GM23338 (cell line): Measurements from ENCODE around the gene HAPLN3. TPM values are rescaled to one million over a fixed set of nuclear protein-coding genes. Genes with fewer than 3 reads are reported as not detected.

Experiments used
- ATAC-seq: fragments of 200-7000 bp; cut with Tn5 transposase; 3 replicates; pipeline ENCODE4 v1.9.1; 2020
- DNase-seq: peaks from one replicate; pipeline ENCODE4 v3.0.0-alpha.2; 2015; ENCODE audit warnings: low spot score
- H2AFZ ChIP-seq: fragments of 200-600 bp; sonication (generic); 2 replicates; pipeline ENCODE4 v1.8.0; 2016; ENCODE audit warnings: antibody characterized with exemption, mild to moderate bottlenecking, moderate library complexity
- H3F3A ChIP-seq: fragments of 200-600 bp; sonication (generic); replicated peaks from 2 replicates; pipeline ENCODE4 v1.8.0; 2017; ENCODE audit warnings: antibody characterized with exemption, mixed run types, low read depth
- H3K27ac ChIP-seq: fragments of 200-600 bp; sonication (generic); 2 replicates; pipeline ENCODE4 v1.6.1; 2016; ENCODE audit warnings: low read depth
- H3K27me3 ChIP-seq: fragments of 200-600 bp; sonication (generic); 2 replicates; pipeline ENCODE4 v1.8.0; 2016; ENCODE audit warnings: mild to moderate bottlenecking, mixed run types, moderate library complexity; ENCODE audit not compliant: insufficient read depth
- H3K36me3 ChIP-seq: fragments of 200-600 bp; sonication (generic); 2 replicates; pipeline ENCODE4 v1.8.0; 2016; ENCODE audit warnings: mild to moderate bottlenecking; ENCODE audit not compliant: insufficient read depth
- H3K4me1 ChIP-seq: fragments of 200-600 bp; sonication (generic); 2 replicates; pipeline ENCODE4 v1.8.0; 2016; ENCODE audit warnings: mild to moderate bottlenecking, moderate library complexity; ENCODE audit not compliant: insufficient read depth
- H3K4me2 ChIP-seq: fragments of 200-600 bp; sonication (generic); 2 replicates; pipeline ENCODE4 v1.7.1; 2017; ENCODE audit warnings: mixed run types
- H3K4me3 ChIP-seq: fragments of 200-600 bp; sonication (generic); 2 replicates; pipeline ENCODE4 v1.6.1; 2016; ENCODE audit warnings: mixed run types
- H3K79me2 ChIP-seq: fragments of 200-600 bp; sonication (generic); replicated peaks from 2 replicates; pipeline ENCODE4 v1.8.0; 2017; ENCODE audit warnings: mild to moderate bottlenecking; ENCODE audit not compliant: insufficient read depth
- H3K9me2 ChIP-seq: fragments of 200-600 bp; sonication (generic); 2 replicates; pipeline ENCODE4 v1.8.0; 2017; ENCODE audit not compliant: insufficient read depth
- H4K20me1 ChIP-seq: fragments of 200-600 bp; sonication (generic); replicated peaks from 2 replicates; pipeline ENCODE4 v1.8.0; 2017; ENCODE audit warnings: mild to moderate bottlenecking; ENCODE audit not compliant: insufficient read depth
- H3K27ac Mint-ChIP-seq: 2 replicates; pipeline ENCODE4 v1.8.0; 2020; ENCODE audit warnings: inconsistent platforms, mild to moderate bottlenecking, moderate library complexity, mixed read lengths
- H3K27me3 Mint-ChIP-seq: 3 replicates; pipeline ENCODE4 v1.8.0; 2022; ENCODE audit warnings: low read depth, mild to moderate bottlenecking, moderate library complexity, mixed read lengths, inconsistent platforms; ENCODE audit not compliant: insufficient read depth, poor library complexity
- H3K36me3 Mint-ChIP-seq: 3 replicates; pipeline ENCODE4 v1.8.0; 2021; ENCODE audit warnings: low read depth, mild to moderate bottlenecking, inconsistent platforms, moderate library complexity, mixed read lengths
- H3K4me1 Mint-ChIP-seq: 3 replicates; pipeline ENCODE4 v1.8.0; 2020; ENCODE audit warnings: mild to moderate bottlenecking, inconsistent platforms, mixed read lengths
- H3K4me3 Mint-ChIP-seq: 3 replicates; pipeline ENCODE4 v1.8.0; 2021; ENCODE audit warnings: moderate library complexity, mild to moderate bottlenecking, inconsistent platforms, mixed read lengths
- H3K9me3 Mint-ChIP-seq: 3 replicates; pipeline ENCODE4 v1.8.0; 2020; ENCODE audit warnings: moderate library complexity, mild to moderate bottlenecking, inconsistent platforms, mixed read lengths
- CREB1 ChIP-seq: fragments of 250-450 bp; sonication (Bioruptor Pico); IDR thresholded peaks from 2 replicates; pipeline ENCODE4 v1.5.0; 2020; ENCODE audit warnings: low read depth, mild to moderate bottlenecking, moderate library complexity
- EZH2 ChIP-seq: fragments of 200-600 bp; sonication (generic); IDR thresholded peaks from one replicate; pipeline ENCODE4 v1.8.0; 2017; ENCODE audit warnings: antibody characterized with exemption, mild to moderate bottlenecking, low read depth; ENCODE audit not compliant: unreplicated experiment
- EZH2phosphoT487 ChIP-seq: fragments of 200-600 bp; sonication (generic); IDR thresholded peaks from one replicate; pipeline ENCODE4 v1.8.1; 2018; ENCODE audit warnings: antibody characterized with exemption; ENCODE audit not compliant: unreplicated experiment
- JUNB ChIP-seq: IDR thresholded peaks from one replicate; pipeline ENCODE4 v1.6.1; 2016; ENCODE audit warnings: antibody characterized with exemption; ENCODE audit not compliant: unreplicated experiment
- NANOG ChIP-seq: IDR thresholded peaks from 2 replicates; pipeline ENCODE4 v1.6.1; 2016; ENCODE audit warnings: antibody characterized with exemption, borderline replicate concordance
- ZNF114 ChIP-seq: fragments of 250-450 bp; sonication (Bioruptor Pico); IDR thresholded peaks from 2 replicates; pipeline ENCODE4 v1.5.0; 2020; ENCODE audit warnings: mild to moderate bottlenecking, moderate library complexity
- ZNF331 ChIP-seq: fragments of 250-450 bp; sonication (Bioruptor Pico); IDR thresholded peaks from 2 replicates; pipeline ENCODE4 v1.5.0; 2020; ENCODE audit warnings: low read depth, mild to moderate bottlenecking, moderate library complexity
- polyA plus RNA-seq: library from polyadenylated mRNA; unstranded; fragments of >200 nt; fragmentation: Nextera tagmentation; extraction: Ambion mirVana; gene quantifications from 2 replicates; pipeline ENCODE4 v1.2.1, GENCODE V29; 2016
- total RNA-seq: library from RNA; depleted of rRNA; stranded (reverse); fragments of >200 nt; shearing (Covaris generic); gene quantifications from 2 replicates; pipeline ENCODE4 v1.2.3, GENCODE V29; 2014
- TF ChIP-seq, protein P1 (sequence below), 2 experiments: fragments of 200-600 bp in 1 of 2; sonication (generic) in 1 of 2; conservative IDR thresholded peaks; 2 replicates each; pipeline versions ENCODE4 v1.5.1 to v1.6.1; 2016 to 2017; ENCODE audit warnings: antibody characterized with exemption in 2 of 2, low read depth in 2 of 2, mild to moderate bottlenecking in 2 of 2, moderate library complexity in 1 of 2
- TF ChIP-seq, protein P2 (sequence below): fragments of 250-450 bp; sonication (Bioruptor Pico); IDR thresholded peaks from 2 replicates; pipeline ENCODE4 v1.5.0; 2020; ENCODE audit warnings: mild to moderate bottlenecking, moderate library complexity
- TF ChIP-seq, protein P3 (sequence below): IDR thresholded peaks from one replicate; pipeline ENCODE4 v1.6.1; 2018; ENCODE audit warnings: antibody characterized with exemption; ENCODE audit not compliant: unreplicated experiment
- TF ChIP-seq, protein P4 (sequence below): IDR thresholded peaks from 2 replicates; pipeline ENCODE4 v1.6.1; 2016; ENCODE audit warnings: antibody characterized with exemption

Gene HAPLN3
- total and polyA plus RNA-seq, 2 experiments from 2014 or later = 22.7 to 62.6 TPM

DNA sequence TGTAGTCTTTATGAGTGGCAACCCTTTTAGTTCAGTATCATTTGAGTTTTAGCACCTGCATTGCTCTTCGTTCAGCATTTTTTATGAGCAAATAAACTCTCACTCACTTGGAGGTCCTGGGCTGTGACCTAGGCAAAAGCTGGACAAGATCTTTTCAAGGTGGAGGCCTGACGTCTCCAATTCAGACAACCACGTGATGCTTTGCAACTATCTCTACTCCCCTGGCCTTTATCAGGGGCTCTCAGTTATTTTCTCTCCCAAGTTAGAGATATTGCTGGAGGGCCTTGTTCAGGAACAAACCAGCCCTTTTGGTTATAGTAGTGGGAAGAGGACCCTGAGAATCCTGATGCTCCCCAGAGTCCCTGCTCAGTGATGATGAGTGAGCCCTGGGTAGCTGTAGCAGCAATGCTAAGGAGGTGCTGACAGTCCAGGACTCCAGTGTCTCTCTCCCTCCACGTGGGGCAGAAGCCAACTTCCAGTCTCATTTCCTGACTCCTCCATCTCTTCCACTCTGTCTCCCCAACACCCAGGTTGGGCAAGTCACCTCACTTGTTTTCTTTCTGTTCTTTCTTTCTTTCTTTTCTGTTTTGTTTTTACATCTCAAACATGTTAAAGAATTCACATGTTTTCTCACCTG, 30.4 kb downstream of the HAPLN3 start (continued):
- TF ChIP-seq, protein P1, sequence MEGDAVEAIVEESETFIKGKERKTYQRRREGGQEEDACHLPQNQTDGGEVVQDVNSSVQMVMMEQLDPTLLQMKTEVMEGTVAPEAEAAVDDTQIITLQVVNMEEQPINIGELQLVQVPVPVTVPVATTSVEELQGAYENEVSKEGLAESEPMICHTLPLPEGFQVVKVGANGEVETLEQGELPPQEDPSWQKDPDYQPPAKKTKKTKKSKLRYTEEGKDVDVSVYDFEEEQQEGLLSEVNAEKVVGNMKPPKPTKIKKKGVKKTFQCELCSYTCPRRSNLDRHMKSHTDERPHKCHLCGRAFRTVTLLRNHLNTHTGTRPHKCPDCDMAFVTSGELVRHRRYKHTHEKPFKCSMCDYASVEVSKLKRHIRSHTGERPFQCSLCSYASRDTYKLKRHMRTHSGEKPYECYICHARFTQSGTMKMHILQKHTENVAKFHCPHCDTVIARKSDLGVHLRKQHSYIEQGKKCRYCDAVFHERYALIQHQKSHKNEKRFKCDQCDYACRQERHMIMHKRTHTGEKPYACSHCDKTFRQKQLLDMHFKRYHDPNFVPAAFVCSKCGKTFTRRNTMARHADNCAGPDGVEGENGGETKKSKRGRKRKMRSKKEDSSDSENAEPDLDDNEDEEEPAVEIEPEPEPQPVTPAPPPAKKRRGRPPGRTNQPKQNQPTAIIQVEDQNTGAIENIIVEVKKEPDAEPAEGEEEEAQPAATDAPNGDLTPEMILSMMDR (conservative IDR thresholded peaks at IDR 0.05; ENCODE audit: low read depth in 2 of 2) = no peak
- TF ChIP-seq JUNB = no peak
- TF ChIP-seq ZNF114 (CRISPR knock-in tag) = no peak
- no peak for TF ChIP-seq ZNF331 (CRISPR knock-in tag)
- TF ChIP-seq, protein P2, sequence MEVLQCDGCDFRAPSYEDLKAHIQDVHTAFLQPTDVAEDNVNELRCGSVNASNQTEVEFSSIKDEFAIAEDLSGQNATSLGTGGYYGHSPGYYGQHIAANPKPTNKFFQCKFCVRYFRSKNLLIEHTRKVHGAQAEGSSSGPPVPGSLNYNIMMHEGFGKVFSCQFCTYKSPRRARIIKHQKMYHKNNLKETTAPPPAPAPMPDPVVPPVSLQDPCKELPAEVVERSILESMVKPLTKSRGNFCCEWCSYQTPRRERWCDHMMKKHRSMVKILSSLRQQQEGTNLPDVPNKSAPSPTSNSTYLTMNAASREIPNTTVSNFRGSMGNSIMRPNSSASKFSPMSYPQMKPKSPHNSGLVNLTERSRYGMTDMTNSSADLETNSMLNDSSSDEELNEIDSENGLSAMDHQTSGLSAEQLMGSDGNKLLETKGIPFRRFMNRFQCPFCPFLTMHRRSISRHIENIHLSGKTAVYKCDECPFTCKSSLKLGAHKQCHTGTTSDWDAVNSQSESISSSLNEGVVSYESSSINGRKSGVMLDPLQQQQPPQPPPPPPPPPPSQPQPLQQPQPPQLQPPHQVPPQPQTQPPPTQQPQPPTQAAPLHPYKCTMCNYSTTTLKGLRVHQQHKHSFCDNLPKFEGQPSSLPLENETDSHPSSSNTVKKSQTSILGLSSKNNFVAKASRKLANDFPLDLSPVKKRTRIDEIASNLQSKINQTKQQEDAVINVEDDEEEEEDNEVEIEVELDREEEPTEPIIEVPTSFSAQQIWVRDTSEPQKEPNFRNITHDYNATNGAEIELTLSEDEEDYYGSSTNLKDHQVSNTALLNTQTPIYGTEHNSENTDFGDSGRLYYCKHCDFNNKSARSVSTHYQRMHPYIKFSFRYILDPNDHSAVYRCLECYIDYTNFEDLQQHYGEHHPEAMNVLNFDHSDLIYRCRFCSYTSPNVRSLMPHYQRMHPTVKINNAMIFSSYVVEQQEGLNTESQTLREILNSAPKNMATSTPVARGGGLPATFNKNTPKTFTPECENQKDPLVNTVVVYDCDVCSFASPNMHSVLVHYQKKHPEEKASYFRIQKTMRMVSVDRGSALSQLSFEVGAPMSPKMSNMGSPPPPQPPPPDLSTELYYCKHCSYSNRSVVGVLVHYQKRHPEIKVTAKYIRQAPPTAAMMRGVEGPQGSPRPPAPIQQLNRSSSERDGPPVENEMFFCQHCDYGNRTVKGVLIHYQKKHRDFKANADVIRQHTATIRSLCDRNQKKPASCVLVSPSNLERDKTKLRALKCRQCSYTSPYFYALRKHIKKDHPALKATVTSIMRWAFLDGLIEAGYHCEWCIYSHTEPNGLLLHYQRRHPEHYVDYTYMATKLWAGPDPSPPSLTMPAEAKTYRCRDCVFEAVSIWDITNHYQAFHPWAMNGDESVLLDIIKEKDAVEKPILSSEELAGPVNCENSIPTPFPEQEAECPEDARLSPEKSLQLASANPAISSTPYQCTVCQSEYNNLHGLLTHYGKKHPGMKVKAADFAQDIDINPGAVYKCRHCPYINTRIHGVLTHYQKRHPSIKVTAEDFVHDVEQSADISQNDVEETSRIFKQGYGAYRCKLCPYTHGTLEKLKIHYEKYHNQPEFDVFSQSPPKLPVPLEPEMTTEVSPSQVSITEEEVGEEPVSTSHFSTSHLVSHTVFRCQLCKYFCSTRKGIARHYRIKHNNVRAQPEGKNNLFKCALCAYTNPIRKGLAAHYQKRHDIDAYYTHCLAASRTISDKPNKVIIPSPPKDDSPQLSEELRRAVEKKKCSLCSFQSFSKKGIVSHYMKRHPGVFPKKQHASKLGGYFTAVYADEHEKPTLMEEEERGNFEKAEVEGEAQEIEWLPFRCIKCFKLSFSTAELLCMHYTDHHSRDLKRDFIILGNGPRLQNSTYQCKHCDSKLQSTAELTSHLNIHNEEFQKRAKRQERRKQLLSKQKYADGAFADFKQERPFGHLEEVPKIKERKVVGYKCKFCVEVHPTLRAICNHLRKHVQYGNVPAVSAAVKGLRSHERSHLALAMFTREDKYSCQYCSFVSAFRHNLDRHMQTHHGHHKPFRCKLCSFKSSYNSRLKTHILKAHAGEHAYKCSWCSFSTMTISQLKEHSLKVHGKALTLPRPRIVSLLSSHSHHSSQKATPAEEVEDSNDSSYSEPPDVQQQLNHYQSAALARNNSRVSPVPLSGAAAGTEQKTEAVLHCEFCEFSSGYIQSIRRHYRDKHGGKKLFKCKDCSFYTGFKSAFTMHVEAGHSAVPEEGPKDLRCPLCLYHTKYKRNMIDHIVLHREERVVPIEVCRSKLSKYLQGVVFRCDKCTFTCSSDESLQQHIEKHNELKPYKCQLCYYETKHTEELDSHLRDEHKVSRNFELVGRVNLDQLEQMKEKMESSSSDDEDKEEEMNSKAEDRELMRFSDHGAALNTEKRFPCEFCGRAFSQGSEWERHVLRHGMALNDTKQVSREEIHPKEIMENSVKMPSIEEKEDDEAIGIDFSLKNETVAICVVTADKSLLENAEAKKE = no peak
- TF ChIP-seq NANOG = no peak
- no peak for TF ChIP-seq EZH2phosphoT487

DNA sequence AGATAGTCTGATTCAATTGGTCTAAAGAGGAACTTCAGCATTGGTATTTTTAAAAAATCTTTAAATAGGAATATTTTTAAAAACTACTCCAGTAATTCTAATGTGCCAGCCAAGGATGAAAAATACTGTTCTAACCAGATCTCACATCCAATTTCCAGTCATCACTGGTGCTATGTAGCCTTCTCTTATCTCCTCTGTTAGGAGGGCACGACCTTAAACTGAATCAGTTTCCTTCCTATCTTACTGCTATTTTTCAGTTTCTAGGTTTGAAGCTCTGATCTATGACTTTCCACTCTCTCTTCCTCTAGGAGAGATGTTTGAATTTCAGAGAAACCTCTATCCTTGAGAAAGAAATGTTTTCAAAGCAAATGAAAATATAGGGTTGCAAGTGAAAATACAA, 31.9 kb downstream of the HAPLN3 start:
- Histone ChIP-seq H3F3A (no peaks in the 10 kb centered on the region), H4K20me1 (no peaks in the 10 kb centered on the region), H3K36me3 (no peaks in the 10 kb centered on the region), H3K4me1 (no peaks in the 10 kb centered on the region; the same call in 1 of the 2 replicates), H3K27me3 (no peaks in the 10 kb centered on the region), H3K79me2 (no peaks in the 10 kb centered on the region), H2AFZ (no peak overlapping the region), H3K9me2 (peaks cover 4% of the 10 kb centered on the region; the same call in 1 of the 2 replicates), H3K4me2 (no peak overlapping the region), H3K4me3 (no peak overlapping the region), H3K27ac (no peak overlapping the region)
- H3K9me3 Mint-ChIP-seq = no peaks in the 10 kb centered on the region; the same call in 2 of the 3 replicates
- H3K36me3 Mint-ChIP-seq = no peaks in the 10 kb centered on the region; the same call in 1 of the 3 replicates
- H3K4me3 Mint-ChIP-seq = no peak overlapping the region
- DNase-seq (no peak), ATAC-seq (no peak)
- H3K27me3 Mint-ChIP-seq = peaks cover 8% of the 10 kb centered on the region
- no peaks in the 10 kb centered on the region; the same call in 1 of the 3 replicates for H3K4me1 Mint-ChIP-seq
- H3K27ac Mint-ChIP-seq = no peak overlapping the region
- TF ChIP-seq CREB1 (CRISPR knock-in tag) (no peak), ZNF114 (CRISPR knock-in tag) (no peak), EZH2 (no peak), ZNF331 (CRISPR knock-in tag) (no peak)
- TF ChIP-seq, protein P3, sequence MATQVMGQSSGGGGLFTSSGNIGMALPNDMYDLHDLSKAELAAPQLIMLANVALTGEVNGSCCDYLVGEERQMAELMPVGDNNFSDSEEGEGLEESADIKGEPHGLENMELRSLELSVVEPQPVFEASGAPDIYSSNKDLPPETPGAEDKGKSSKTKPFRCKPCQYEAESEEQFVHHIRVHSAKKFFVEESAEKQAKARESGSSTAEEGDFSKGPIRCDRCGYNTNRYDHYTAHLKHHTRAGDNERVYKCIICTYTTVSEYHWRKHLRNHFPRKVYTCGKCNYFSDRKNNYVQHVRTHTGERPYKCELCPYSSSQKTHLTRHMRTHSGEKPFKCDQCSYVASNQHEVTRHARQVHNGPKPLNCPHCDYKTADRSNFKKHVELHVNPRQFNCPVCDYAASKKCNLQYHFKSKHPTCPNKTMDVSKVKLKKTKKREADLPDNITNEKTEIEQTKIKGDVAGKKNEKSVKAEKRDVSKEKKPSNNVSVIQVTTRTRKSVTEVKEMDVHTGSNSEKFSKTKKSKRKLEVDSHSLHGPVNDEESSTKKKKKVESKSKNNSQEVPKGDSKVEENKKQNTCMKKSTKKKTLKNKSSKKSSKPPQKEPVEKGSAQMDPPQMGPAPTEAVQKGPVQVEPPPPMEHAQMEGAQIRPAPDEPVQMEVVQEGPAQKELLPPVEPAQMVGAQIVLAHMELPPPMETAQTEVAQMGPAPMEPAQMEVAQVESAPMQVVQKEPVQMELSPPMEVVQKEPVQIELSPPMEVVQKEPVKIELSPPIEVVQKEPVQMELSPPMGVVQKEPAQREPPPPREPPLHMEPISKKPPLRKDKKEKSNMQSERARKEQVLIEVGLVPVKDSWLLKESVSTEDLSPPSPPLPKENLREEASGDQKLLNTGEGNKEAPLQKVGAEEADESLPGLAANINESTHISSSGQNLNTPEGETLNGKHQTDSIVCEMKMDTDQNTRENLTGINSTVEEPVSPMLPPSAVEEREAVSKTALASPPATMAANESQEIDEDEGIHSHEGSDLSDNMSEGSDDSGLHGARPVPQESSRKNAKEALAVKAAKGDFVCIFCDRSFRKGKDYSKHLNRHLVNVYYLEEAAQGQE = no peak
- TF ChIP-seq, protein P4, sequence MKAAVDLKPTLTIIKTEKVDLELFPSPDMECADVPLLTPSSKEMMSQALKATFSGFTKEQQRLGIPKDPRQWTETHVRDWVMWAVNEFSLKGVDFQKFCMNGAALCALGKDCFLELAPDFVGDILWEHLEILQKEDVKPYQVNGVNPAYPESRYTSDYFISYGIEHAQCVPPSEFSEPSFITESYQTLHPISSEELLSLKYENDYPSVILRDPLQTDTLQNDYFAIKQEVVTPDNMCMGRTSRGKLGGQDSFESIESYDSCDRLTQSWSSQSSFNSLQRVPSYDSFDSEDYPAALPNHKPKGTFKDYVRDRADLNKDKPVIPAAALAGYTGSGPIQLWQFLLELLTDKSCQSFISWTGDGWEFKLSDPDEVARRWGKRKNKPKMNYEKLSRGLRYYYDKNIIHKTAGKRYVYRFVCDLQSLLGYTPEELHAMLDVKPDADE = no peak
